ENCODE data around the gene FUT7. TPM values are rescaled to one million over a fixed set of nuclear protein-coding genes. Genes with fewer than 3 reads are reported as not detected.

The FUT7 gene
- total and polyA plus RNA-seq, 2 of the 13 experiments (the other 11 are each of a cell fraction or from before 2014, with no cell fraction given): 0.05 TPM; not detected in 1

DNA sequence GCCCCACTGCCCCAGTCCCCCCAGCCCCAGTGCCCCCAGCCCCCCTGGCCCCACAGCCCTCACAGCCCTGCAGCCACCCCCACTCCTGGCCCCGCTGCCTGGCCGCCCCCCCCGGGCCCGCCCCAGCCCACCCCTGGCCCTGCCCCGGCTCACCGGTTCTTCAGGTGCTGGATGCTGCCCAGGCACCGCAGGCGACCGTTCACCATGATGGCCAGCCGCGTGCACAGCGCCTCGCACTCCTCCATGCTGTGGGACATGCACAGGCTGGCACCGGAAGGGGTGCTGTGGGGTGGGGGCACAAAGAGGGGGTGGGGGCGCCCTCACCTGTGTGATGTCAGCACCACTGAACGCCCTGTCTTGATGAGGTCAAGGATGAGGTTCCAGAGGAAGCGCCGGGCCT lies 22.7 kb downstream of the FUT7 start (continued):
- TF ChIP-seq, protein P1, sequence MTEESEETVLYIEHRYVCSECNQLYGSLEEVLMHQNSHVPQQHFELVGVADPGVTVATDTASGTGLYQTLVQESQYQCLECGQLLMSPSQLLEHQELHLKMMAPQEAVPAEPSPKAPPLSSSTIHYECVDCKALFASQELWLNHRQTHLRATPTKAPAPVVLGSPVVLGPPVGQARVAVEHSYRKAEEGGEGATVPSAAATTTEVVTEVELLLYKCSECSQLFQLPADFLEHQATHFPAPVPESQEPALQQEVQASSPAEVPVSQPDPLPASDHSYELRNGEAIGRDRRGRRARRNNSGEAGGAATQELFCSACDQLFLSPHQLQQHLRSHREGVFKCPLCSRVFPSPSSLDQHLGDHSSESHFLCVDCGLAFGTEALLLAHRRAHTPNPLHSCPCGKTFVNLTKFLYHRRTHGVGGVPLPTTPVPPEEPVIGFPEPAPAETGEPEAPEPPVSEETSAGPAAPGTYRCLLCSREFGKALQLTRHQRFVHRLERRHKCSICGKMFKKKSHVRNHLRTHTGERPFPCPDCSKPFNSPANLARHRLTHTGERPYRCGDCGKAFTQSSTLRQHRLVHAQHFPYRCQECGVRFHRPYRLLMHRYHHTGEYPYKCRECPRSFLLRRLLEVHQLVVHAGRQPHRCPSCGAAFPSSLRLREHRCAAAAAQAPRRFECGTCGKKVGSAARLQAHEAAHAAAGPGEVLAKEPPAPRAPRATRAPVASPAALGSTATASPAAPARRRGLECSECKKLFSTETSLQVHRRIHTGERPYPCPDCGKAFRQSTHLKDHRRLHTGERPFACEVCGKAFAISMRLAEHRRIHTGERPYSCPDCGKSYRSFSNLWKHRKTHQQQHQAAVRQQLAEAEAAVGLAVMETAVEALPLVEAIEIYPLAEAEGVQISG (CRISPR knock-in tag; IDR thresholded peaks at IDR 0.05): no peak
- TF ChIP-seq, protein P2, sequence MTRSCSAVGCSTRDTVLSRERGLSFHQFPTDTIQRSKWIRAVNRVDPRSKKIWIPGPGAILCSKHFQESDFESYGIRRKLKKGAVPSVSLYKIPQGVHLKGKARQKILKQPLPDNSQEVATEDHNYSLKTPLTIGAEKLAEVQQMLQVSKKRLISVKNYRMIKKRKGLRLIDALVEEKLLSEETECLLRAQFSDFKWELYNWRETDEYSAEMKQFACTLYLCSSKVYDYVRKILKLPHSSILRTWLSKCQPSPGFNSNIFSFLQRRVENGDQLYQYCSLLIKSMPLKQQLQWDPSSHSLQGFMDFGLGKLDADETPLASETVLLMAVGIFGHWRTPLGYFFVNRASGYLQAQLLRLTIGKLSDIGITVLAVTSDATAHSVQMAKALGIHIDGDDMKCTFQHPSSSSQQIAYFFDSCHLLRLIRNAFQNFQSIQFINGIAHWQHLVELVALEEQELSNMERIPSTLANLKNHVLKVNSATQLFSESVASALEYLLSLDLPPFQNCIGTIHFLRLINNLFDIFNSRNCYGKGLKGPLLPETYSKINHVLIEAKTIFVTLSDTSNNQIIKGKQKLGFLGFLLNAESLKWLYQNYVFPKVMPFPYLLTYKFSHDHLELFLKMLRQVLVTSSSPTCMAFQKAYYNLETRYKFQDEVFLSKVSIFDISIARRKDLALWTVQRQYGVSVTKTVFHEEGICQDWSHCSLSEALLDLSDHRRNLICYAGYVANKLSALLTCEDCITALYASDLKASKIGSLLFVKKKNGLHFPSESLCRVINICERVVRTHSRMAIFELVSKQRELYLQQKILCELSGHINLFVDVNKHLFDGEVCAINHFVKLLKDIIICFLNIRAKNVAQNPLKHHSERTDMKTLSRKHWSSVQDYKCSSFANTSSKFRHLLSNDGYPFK (CRISPR knock-in tag; IDR thresholded peaks at IDR 0.05; ENCODE audit: borderline replicate concordance): no peak
- TF ChIP-seq ZFX (CRISPR knock-in tag; IDR thresholded peaks at IDR 0.05; ENCODE audit: low read depth) (no peak), ZNF260 (CRISPR knock-in tag; IDR thresholded peaks at IDR 0.05; ENCODE audit: borderline replicate concordance, low read depth) (no peak)

DNA sequence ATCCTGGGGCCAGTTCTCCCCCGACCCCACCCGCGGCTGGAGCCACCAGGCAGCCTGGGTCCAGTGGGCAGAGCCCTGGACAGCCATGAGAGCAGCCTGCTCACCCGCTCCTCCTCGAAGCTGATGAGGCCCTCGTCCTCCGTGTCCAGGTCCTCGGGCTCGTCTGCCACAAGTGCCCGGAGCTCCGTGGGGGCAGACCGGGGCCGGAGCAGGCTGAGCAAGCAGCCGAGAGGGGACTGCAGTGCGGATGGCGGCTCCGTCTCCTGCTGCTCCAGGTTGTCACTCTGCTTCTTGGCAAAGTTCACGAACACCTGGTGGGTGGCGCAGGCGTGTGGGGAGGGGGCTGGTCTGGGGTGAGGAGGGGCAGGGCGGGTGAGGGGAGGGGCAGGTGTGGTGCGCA lies 23.6 kb downstream of the FUT7 start:
- WGBS (ENCODE audit: low lambda C conversion rate): 90% methylated on average over 14 of the region's 22 CpGs
- in situ Hi-C loops (cut with HindIII; ENCODE audit: extremely low pct_ligation_motif_present, low pct_unique_long_range_greater_than_20kb): no loop called here
- DNase-seq (ENCODE audit: low spot score) (no peak), ATAC-seq (no peak), FAIRE-seq (no peak)
- H3K36me3 ChIP-seq (replicated peaks in 1 of 2; ENCODE audit: control insufficient read depth in 1 of 2, insufficient read depth in 2 of 2, low read length in 2 of 2): no peaks in the 10 kb centered on the region
- H4K20me1 ChIP-seq (ENCODE audit: insufficient read depth, low read length): no peaks in the 10 kb centered on the region
- no peaks in the 10 kb centered on the region for H3K79me2 ChIP-seq (ENCODE audit: insufficient read depth, low read length)
- H2AFZ ChIP-seq (ENCODE audit: low read length): no peak overlapping the region
- no peak overlapping the region for H3K4me3 ChIP-seq (replicated peaks in 1 of 3; ENCODE audit: insufficient read depth in 1 of 3, low read depth in 2 of 3, low read length in 3 of 3)
- CTCF ChIA-PET (ENCODE audit: low intra/inter-chr PET ratio, low total read pairs): no interaction called here
- no peak overlapping the region for H3K4me2 ChIP-seq (ENCODE audit: low read depth, low read length)
- POLR2A ChIA-PET: no interaction called here
- intact Hi-C loops (cut with micrococcal nuclease; ENCODE audit: unreplicated experiment): no loop called here
- no peak overlapping the region for H3K27ac ChIP-seq (ENCODE audit: extremely low read length, insufficient read depth, low read length)
- H3K9ac ChIP-seq (ENCODE audit: insufficient read depth, low read depth, low read length): no peak overlapping the region
- no peaks in the 10 kb centered on the region for H3K4me1 ChIP-seq (ENCODE audit: insufficient read depth, low read length)
- H3K9me3 ChIP-seq (ENCODE audit: low read length): peaks cover 4% of the 10 kb centered on the region; the same call in 1 of the 2 replicates
- BruUV-seq (replicated peaks): no TSS peak
- H3K27me3 ChIP-seq (ENCODE audit: control insufficient read depth in 1 of 2, insufficient read depth in 2 of 2, low read length in 2 of 2): no peaks in the 10 kb centered on the region
- TF ChIP-seq MAF1 (CRISPR knock-in tag; IDR thresholded peaks at IDR 0.05; ENCODE audit: borderline replicate concordance) (no peak), ZNF672 (CRISPR knock-in tag; IDR thresholded peaks at IDR 0.05) (no peak), ZNF816 (CRISPR knock-in tag; IDR thresholded peaks at IDR 0.05; ENCODE audit: borderline replicate concordance) (no peak), HNRNPL (IDR thresholded peaks at IDR 0.05; ENCODE audit: low read depth, low read length) (no peak), ZSCAN21 (CRISPR knock-in tag; IDR thresholded peaks at IDR 0.05; ENCODE audit: borderline replicate concordance) (no peak), RCOR2 (CRISPR knock-in tag; IDR thresholded peaks at IDR 0.05) (no peak), BHLHE40 (IDR thresholded peaks at IDR 0.05; ENCODE audit: low read length) (no peak), ZNF652 (CRISPR knock-in tag; IDR thresholded peaks at IDR 0.05; ENCODE audit: borderline replicate concordance, low read depth) (no peak)
- TF ChIP-seq, protein P3, sequence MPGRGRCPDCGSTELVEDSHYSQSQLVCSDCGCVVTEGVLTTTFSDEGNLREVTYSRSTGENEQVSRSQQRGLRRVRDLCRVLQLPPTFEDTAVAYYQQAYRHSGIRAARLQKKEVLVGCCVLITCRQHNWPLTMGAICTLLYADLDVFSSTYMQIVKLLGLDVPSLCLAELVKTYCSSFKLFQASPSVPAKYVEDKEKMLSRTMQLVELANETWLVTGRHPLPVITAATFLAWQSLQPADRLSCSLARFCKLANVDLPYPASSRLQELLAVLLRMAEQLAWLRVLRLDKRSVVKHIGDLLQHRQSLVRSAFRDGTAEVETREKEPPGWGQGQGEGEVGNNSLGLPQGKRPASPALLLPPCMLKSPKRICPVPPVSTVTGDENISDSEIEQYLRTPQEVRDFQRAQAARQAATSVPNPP (CRISPR knock-in tag; IDR thresholded peaks at IDR 0.05): no peak
- TF ChIP-seq, protein P4, sequence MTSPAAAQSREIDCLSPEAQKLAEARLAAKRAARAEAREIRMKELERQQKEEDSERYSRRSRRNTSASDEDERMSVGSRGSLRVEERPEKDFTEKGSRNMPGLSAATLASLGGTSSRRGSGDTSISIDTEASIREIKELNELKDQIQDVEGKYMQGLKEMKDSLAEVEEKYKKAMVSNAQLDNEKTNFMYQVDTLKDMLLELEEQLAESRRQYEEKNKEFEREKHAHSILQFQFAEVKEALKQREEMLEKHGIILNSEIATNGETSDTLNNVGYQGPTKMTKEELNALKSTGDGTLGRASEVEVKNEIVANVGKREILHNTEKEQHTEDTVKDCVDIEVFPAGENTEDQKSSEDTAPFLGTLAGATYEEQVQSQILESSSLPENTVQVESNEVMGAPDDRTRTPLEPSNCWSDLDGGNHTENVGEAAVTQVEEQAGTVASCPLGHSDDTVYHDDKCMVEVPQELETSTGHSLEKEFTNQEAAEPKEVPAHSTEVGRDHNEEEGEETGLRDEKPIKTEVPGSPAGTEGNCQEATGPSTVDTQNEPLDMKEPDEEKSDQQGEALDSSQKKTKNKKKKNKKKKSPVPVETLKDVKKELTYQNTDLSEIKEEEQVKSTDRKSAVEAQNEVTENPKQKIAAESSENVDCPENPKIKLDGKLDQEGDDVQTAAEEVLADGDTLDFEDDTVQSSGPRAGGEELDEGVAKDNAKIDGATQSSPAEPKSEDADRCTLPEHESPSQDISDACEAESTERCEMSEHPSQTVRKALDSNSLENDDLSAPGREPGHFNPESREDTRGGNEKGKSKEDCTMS (CRISPR knock-in tag; conservative IDR thresholded peaks at IDR 0.05): no peak
